ENCODE data around the gene TMEM41B.
A peak's percentile ranks its signal among the peaks of the same experiment; 100 is the strongest.
"Not testable (repeated sequence)": the region's sequence is repeated elsewhere in the genome, so short reads cannot be mapped to it uniquely, and the experiment has no call there.

The TMEM41B gene

GRCh38 chr11:9341638-9342178, 27.3 kb upstream of the TMEM41B start:
- Histone ChIP-seq H3K4me1 (peaks cover 0 to 7% (median 5%) of the 10 kb centered on the region in 10 experiments; a peak in 6 of 20 replicates), H3K9me3 (replicated peaks in 1 of 11) (no peaks in the 10 kb centered on the region), H3K27me3 (no peaks in the 10 kb centered on the region), H3K4me3 (no peak overlapping the region), H3K27ac (no peak overlapping the region), H3K4me2 (no peak overlapping the region), H4K20me1 (no peaks in the 10 kb centered on the region), H3K36me3 (no peaks in the 10 kb centered on the region), H3K9ac (no peak overlapping the region)
- TF ChIP-seq Cebpa-rat (IDR thresholded peaks at IDR 0.05): no peak

- Histone ChIP-seq H3K4me2 (no peak overlapping the region), H3K9me3 (replicated peaks in 1 of 11) (peaks cover 0 to 16% (median 0%) of the 10 kb centered on the region in 11 experiments; a peak in 9 of 22 replicates), H3K4me1 (peaks cover 0 to 11% (median 9%) of the 10 kb centered on the region in 10 experiments; a peak in 13 of 20 replicates)
These were observed 18.3 kb upstream of the TMEM41B start for GRCh38 chr11:9332655-9333054.

GRCh38 chr11:9330387-9331384, 16.3 kb upstream of the TMEM41B start:
- Histone ChIP-seq H4K20me1 (no peaks in the 10 kb centered on the region), H3K27ac (no peak overlapping the region), H3K9ac (no peak overlapping the region), H3K9me3 (replicated peaks in 1 of 11) (peaks cover 0 to 16% (median 0%) of the 10 kb centered on the region in 11 experiments; a peak in 9 of 22 replicates), H3K36me3 (no peaks in the 10 kb centered on the region), H3K4me3 (no peak overlapping the region), H3K4me1 (peaks cover 0 to 11% (median 9%) of the 10 kb centered on the region in 10 experiments; a peak in 13 of 20 replicates), H3K27me3 (no peaks in the 10 kb centered on the region), H3K4me2 (no peak overlapping the region)
- no peak for TF ChIP-seq Cebpa-rat (IDR thresholded peaks at IDR 0.05)

More at GRCh38 chr11:9332655-9333054, 18.3 kb upstream of the TMEM41B start:
- no peak for TF ChIP-seq Cebpa-rat (IDR thresholded peaks at IDR 0.05)
- H3K9ac ChIP-seq: no peak overlapping the region
- H4K20me1 ChIP-seq: no peaks in the 10 kb centered on the region
- no peak overlapping the region for H3K27ac ChIP-seq
- H3K27me3 ChIP-seq: no peaks in the 10 kb centered on the region
- no peak overlapping the region for H3K4me3 ChIP-seq
- no peaks in the 10 kb centered on the region for H3K36me3 ChIP-seq

- Histone ChIP-seq H3K9me3 (replicated peaks in 1 of 11) (no peaks in the 10 kb centered on the region), H3K4me2 (no peak overlapping the region), H3K27ac (no peak overlapping the region)
These were observed 5.7 kb upstream of the TMEM41B start for GRCh38 chr11:9320047-9320446.

GRCh38 chr11:9319377-9320001, 5.1 kb upstream of the TMEM41B start:
- not testable (repeated sequence) for H4K20me1 ChIP-seq; H3K4me3 ChIP-seq; H3K27ac ChIP-seq; H3K9ac ChIP-seq; H3K9me3 ChIP-seq (replicated peaks in 1 of 11); H3K36me3 ChIP-seq
- Histone ChIP-seq H3K27me3 (peaks cover 0 to 18% (median 7%) of the 10 kb centered on the region in 11 experiments; a peak in 10 of 22 replicates), H3K4me2 (0 out of 22 replicates have a peak overlapping the region, but pooled peaks of 1 of the 11 experiments have one; percentile 3), H3K4me1 (peaks cover 6 to 15% (median 7%) of the 10 kb centered on the region in 10 experiments)

More at GRCh38 chr11:9320047-9320446, 5.7 kb upstream of the TMEM41B start:
- H3K4me1 ChIP-seq: peaks cover 3 to 13% (median 4%) of the 10 kb centered on the region in 10 experiments
- no peaks in the 10 kb centered on the region for H3K36me3 ChIP-seq
- no peak overlapping the region for H3K4me3 ChIP-seq
- no peaks in the 10 kb centered on the region for H4K20me1 ChIP-seq
- TF ChIP-seq Cebpa-rat (IDR thresholded peaks at IDR 0.05): no peak
- H3K9ac ChIP-seq: no peak overlapping the region
- H3K27me3 ChIP-seq: peaks cover 0 to 18% (median 7%) of the 10 kb centered on the region in 11 experiments; a peak in 10 of 22 replicates

GRCh38 chr11:9318442-9319376, 4.3 kb upstream of the TMEM41B start:
- not testable (repeated sequence) for H4K20me1 ChIP-seq; H3K27ac ChIP-seq; H3K9me3 ChIP-seq (replicated peaks in 1 of 11); H3K4me3 ChIP-seq; H3K9ac ChIP-seq; H3K36me3 ChIP-seq
- H3K27me3 ChIP-seq: peaks cover 0 to 18% (median 7%) of the 10 kb centered on the region in 11 experiments; a peak in 10 of 22 replicates
- H3K4me2 ChIP-seq: peak overlapping the region in 2 of 11 experiments; percentile 3 to 33; a peak in 2 of 22 replicates
- H3K4me1 ChIP-seq: peaks cover 6 to 15% (median 7%) of the 10 kb centered on the region in 10 experiments

- no peak overlapping the region for H3K27ac ChIP-seq
- H3K4me2 ChIP-seq: no peak overlapping the region
- H3K4me3 ChIP-seq: no peak overlapping the region
- H3K9me3 ChIP-seq (replicated peaks in 1 of 11): no peaks in the 10 kb centered on the region
- H3K4me1 ChIP-seq: peaks cover 18 to 30% (median 25%) of the 10 kb centered on the region in 10 experiments
- no peak overlapping the region for H3K9ac ChIP-seq
- H3K27me3 ChIP-seq: peaks cover 0 to 18% (median 7%) of the 10 kb centered on the region in 11 experiments; a peak in 10 of 22 replicates
- H4K20me1 ChIP-seq: peaks cover 0 to 21% (median 8%) of the 10 kb centered on the region in 11 experiments; a peak in 11 of 22 replicates
- no peak for TF ChIP-seq Cebpa-rat (IDR thresholded peaks at IDR 0.05)
- H3K36me3 ChIP-seq: peaks cover 0 to 7% (median 1%) of the 10 kb centered on the region in 11 experiments; a peak in 7 of 22 replicates
These were observed 1.9 kb upstream of the TMEM41B start for GRCh38 chr11:9316334-9316733.
